ENCODE data around the gene NAPA.

NAPA gene

DNA sequence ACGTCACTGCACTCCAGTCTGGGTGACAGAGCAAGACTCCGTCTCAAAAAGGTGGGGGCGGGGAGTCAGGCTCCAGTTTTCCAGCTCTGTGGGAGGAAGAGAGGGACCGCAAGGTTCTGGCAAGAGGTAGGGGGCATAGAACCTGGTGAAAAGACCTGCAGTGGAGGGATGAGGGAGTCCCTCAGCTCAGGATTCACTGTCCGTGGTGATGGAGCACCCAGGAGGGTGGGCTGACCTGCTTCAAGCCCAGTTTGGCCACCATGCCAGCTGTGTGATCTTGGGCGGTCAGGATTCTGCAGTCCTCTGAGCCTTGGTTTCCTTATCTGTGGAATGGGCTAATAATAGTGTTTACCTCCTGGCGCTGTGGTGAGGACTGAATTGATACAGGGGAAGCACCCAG lies 64.4 kb downstream of the NAPA start:
- no peak for DNase-seq

DNA sequence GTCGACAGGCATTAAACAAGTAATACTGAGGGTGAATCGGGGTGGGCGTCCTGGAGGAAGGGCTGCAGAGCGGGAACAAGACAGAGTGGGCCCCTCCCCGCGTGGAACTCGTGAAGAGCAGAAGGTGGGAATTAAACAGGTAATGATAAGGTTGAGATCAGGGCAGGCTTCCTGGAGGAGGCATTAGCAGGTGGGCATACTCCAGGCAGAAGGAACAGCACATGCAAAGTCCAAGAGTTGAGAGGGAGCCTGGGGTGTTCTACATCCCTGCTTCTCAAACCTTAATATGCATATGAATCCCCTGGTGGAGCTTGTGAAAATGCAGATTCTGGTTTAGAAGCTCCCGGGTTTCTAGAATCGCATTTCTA lies 66.5 kb downstream of the NAPA start:
- no peak for DNase-seq

DNA sequence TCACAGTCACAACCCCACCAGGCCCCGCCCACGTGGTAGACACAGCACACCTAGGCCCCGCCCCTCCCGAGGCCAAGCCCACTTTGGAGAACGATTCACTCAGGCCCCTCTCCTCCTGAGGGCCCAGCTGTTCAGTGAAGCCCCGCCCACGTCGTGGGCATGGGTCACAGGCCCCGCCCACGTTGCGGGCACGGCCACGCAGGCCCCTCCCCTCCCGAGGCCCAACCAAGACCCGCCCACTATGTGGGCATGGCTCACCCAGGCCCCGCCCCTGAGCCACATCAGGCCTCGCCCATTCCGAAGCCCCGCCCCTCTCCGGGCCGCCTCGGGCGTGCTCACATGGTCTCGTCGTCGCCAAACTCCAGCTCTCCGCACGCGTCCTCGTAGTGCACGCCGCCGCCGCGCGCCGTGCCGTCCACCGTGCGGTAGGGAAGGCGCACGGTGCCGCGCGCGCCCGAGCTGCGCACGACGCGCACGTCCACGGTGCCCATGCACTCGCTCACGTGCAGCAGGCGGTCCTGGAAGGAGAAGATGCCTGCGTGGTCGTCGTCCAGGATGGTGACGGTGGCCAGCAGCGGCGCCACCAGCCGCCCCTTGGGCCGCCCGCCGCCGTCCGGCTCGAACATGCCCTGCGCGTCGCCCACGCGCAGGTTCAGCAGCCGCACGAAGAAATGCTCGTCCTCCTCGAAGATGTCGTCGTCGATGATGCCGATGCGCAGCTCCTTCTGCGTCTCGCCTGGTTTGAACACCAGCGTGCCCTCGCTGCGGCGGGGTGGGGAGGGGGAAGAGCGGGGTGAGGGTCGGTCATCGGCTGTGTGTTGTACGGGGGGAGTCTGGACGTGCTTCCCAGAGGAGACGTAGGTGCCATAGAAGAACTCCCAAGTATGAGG lies 67.1 kb downstream of the NAPA start:
- DNase-seq, result peak; percentile 89

DNA sequence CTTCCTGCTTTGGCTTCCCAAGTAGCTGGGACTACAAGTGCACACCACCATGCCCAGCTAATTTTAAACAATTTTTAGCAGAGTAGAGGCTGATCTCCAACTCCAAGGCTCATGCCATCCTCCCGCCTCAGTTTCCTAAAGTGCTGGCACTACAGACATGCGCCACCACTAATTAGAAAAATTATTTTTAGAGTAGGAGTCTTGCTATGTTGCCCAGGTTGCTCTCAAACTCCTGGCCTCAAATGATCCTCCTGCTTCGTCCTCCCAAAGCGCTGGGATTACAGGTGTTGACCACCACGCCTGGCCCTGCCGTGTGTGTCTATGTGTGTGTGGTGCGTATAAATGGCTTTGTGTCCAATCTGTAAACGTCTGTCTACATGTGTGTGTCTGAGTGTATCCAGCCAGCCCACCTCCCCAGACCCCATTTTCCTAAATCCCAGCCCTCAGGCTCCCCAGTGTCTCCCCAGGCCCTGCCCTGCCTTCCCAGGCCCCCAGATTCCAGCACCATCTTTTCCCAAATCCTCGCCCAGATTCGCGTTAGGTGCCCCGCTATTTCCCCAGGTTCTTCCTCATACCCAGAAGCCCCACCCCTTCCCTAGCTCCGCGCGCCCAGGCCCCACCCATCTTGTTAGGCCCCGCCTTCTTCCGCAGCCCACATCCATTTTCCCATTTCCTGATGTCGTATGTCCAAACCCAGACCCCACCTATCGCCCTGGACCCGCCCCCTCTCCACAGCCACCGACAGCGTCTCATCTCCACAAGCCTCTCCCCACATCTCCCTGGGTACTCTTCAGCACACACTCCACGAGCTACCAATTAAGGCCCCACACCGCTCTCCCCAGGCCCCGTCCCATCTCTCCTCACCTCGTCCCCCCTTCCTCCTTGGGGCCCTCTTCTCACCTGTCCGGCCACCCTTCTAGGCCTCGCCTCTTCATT lies 68.1 kb downstream of the NAPA start:
- no peak for DNase-seq

DNA sequence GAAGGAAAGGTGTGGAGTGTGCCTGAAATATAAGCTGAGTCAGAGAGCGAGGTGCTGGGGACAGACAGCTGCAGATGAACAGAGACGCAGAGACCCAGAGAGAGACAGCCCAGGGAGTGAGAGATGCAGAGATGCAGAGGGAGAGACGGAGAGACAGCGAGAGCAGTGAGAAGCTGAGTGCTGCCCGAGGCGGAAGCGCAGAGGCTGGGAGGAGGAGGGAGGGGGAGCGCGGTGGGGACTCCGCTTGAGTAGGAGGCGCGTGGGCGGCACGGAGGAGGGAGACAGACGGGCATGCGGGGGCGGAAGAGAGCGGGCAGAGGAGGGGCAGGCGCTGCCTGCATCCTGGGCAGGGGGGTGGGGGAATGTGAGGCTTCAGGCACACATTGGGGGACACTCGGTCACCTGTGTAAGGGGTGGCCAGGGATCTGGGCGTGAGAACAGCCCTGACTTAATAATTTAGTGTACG lies 68.9 kb downstream of the NAPA start:
- no peak for DNase-seq

DNA sequence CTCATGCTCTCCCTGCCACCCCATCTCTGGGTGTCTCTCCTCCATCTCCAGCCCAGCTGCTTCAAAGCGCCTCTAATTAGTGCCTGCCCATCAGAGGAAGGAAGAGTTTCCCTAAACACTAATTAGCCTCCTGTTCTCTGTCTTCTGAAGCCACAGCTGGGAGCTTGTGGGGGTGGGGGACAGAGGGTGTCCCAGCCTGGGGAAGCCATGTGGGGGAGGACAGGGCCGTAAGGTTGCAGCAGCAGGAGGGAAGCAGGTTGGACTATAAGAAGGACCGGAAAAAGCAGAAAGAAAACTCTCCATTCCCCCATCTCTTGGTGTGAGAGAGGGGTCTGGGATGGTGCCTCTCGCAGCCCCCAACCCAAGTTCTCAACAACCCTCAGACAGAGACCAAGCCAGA lies 69.3 kb downstream of the NAPA start:
- DNase-seq, result no peak

DNA sequence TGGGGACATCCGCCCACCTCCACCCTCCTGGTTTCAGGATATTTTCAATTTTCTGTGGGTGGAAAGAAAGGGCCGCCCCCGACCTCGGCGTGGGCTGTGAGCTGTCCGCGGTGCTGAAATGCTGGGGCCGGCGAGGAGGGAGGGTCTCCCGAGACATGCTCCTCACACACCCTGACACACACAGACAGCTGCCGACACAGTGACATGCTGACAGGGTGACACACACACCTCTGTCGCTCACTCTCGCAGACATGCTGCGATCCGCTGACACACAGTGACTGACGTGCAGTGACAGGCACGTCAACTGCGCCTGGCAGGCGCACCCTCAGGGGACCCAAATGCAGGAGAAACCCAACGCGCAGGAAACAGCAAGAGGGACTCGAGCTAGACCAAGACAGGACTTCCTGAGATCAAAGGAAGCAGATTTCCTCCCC lies 70.5 kb downstream of the NAPA start:
- DNase-seq, result no peak

DNA sequence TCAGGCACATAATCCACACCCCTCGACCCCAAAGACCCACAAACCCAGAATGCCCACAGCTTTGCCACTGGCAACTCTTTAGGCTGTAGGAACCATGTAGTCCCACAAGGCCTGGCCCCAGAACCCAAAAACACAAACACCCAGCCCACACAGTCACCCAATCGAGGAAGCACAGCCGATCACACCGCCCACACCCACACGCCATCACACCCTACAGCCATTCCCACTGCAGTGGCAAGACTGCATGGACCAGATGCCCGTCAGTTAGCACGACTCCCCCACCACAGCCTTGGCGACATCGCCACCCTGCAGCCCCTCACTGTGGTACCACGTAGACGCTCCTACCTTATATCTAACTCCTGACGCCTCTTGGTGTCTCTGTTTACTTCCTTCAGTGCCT lies 71.5 kb downstream of the NAPA start:
- DNase-seq, result no peak

DNA sequence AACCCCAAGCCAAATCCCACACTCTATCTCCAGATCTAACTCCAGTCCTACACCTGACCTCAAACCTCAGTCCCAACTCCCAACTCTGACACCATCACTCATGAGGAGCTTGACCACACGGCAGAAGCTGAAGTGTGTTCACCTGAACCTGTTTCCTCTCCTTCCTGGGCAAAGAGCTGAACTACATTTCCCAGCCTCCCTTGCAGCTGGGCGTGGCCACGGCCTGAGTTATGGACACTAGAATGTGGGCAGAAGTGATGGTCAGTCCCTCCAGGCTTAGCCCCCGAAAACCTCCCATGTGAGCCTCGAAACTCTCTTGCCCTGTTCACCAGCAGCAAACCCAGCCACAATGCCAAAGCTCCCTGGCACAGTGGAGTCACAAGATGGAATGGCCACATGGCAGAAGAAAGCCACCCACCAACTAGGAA lies 76.1 kb downstream of the NAPA start:
- DNase-seq, result no peak
